ENCODE measurements around the gene BUD13. TPM values are rescaled to one million over a fixed set of nuclear protein-coding genes. Genes with fewer than 3 reads are reported as not detected.

The BUD13 gene
- total RNA-seq, 2 donors from 2014 or later = 12.2 to 16.0 TPM

DNA sequence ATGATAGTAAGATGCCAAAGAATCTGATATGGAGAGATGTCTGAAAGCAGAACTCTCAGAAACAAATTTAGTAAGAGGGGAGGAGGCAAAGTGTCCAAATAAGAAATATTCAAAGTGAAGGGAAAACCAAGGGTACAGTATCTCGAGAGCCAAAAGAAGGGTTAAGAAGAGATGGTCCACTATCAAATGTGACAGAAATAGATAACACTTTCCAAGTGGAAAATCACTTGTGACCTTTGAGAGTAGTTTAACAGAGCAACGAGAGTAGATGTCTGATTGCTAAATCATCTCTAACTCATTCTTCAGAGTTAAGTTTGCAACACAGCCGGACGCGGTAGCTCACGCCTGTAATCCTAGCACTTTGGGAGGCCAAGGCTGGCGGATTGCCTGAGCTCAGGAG lies 4.3 kb upstream of the BUD13 start:
- peaks cover 4 to 8% of the 10 kb centered on the region in 2 donors for H3K36me3 ChIP-seq
- intact Hi-C loops (cut with DNase I) = no loop called here
- H3K27ac ChIP-seq = no peak overlapping the region
- no peaks in the 10 kb centered on the region for H3K27me3 ChIP-seq (replicated peaks; ENCODE audit: insufficient read depth)
- H3K9me3 ChIP-seq = no peaks in the 10 kb centered on the region
- TF ChIP-seq POLR2A (IDR thresholded peaks at IDR 0.05) = no peak
- TF ChIP-seq POLR2AphosphoS5 (IDR thresholded peaks at IDR 0.05) = no peak
- TF ChIP-seq CTCF (IDR thresholded peaks at IDR 0.05) = no peak
- WGBS = 82% methylated on average over 7 of the region's 7 CpGs
- DNase-seq (ENCODE audit: low spot score) = no peak
- H3K4me3 ChIP-seq = no peak overlapping the region
- no peaks in the 10 kb centered on the region for H3K4me1 ChIP-seq (replicated peaks)

DNA sequence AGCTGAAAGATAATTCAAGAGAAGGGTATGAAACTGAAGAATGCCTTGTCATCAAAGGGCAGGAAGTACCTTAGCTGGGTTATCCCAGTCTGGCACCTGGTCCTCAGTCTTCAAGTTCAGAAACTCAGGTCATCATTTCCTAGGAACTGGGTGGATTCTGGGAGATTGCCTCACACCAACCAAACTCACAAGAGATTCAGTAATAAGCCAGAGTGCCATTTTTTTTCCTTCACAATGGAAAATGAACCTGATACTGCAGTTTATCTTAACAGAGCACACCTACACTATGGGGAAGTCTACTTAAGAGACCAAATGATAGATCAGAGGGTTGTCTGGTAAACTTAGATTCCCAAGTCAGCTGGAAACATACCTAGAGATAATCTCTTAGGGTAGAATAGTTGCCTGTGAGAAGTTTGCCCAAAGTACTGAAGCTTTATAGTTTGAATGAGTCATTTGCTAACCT lies 3.8 kb upstream of the BUD13 start:
- Histone ChIP-seq H3K4me3 (no peak overlapping the region), H3K36me3 (peaks cover 4 to 8% of the 10 kb centered on the region in 2 donors), H3K27me3 (replicated peaks; ENCODE audit: insufficient read depth) (no peaks in the 10 kb centered on the region), H3K27ac (no peak overlapping the region), H3K9me3 (no peaks in the 10 kb centered on the region), H3K4me1 (replicated peaks) (no peaks in the 10 kb centered on the region)
- intact Hi-C loops (cut with DNase I) = no loop called here
- DNase-seq (ENCODE audit: low spot score) = no peak
- TF ChIP-seq CTCF (IDR thresholded peaks at IDR 0.05) = no peak
- no peak for TF ChIP-seq POLR2A (IDR thresholded peaks at IDR 0.05)
- no peak for TF ChIP-seq POLR2AphosphoS5 (IDR thresholded peaks at IDR 0.05)

GRCh38 chr11:116775975-116776374 lies 3.2 kb upstream of the BUD13 start:
- no peak for TF ChIP-seq CTCF (IDR thresholded peaks at IDR 0.05)
- intact Hi-C loops (cut with DNase I) = no loop called here
- peaks cover 4 to 8% of the 10 kb centered on the region in 2 donors for H3K36me3 ChIP-seq
- H3K4me3 ChIP-seq = no peak overlapping the region
- H3K27me3 ChIP-seq (replicated peaks; ENCODE audit: insufficient read depth) = no peaks in the 10 kb centered on the region
- no peaks in the 10 kb centered on the region for H3K4me1 ChIP-seq (replicated peaks)
- no peak overlapping the region for H3K27ac ChIP-seq
- H3K9me3 ChIP-seq = no peaks in the 10 kb centered on the region
- no peak for DNase-seq (ENCODE audit: low spot score)
- 82% methylated on average over 5 of the region's 5 CpGs for WGBS

GRCh38 chr11:116774661-116775060 lies 1.9 kb upstream of the BUD13 start:
- Histone ChIP-seq H3K4me1 (replicated peaks) (no peaks in the 10 kb centered on the region), H3K27ac (no peak overlapping the region), H3K36me3 (peaks cover 4 to 8% of the 10 kb centered on the region in 2 donors), H3K9me3 (no peaks in the 10 kb centered on the region), H3K27me3 (replicated peaks; ENCODE audit: insufficient read depth) (no peaks in the 10 kb centered on the region), H3K4me3 (no peak overlapping the region)
- intact Hi-C loops (cut with DNase I) = no loop called here
- DNase-seq (ENCODE audit: low spot score) = no peak
- no peak for TF ChIP-seq POLR2AphosphoS5 (IDR thresholded peaks at IDR 0.05)
- no peak for TF ChIP-seq CTCF (IDR thresholded peaks at IDR 0.05)
- no peak for TF ChIP-seq POLR2A (IDR thresholded peaks at IDR 0.05)
- WGBS = 82% methylated on average over 5 of the region's 5 CpGs

DNA sequence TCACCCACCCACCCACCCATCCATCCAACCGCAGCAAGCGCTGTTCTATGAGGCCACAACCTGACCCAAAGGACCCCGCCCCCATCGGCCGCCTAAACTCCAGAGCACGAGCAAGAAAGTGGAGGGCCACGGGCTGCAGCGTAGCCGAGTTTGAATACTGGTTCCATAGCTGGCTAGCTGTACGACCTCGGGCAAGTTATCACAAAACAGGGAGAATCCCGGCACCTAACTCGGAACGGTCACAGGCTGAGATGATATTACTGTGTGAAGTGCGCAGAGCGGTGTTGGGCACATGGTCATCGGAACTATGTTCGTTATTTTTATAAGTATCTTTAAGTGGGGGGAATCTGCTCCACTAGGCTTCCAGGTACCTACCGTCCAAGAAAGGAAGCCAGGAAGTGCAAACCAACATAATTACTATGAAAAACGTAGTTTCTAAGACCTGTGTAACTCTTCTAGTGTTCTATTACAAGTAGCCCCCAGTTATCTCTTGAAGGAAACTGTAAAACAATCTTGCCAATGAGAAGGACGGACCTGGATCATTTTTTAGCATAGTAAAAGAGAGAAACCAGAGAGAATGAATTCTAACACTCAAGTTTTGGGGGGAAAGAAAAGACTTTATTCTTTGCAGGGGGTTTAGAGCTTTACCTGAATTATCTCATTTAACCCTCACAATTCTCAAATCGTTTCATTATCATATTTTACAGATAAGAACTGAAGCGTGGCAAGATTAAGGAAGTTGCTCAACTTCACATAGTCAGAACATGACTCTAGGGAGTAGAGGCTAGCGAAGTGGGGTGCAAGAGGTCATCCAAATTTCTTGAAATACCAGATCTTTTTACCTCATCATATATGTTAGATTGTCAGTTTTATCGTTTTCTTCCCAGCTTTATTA lies 663 bp upstream of the BUD13 start:
- Histone ChIP-seq H3K36me3 (peaks cover 0 to 1% of the 10 kb centered on the region in 2 donors), H3K27ac (peak overlapping the region; percentile 93), H3K4me1 (replicated peaks) (no peaks in the 10 kb centered on the region), H3K27me3 (replicated peaks; ENCODE audit: insufficient read depth) (no peaks in the 10 kb centered on the region), H3K4me3 (peak overlapping the region; percentile 73 to 74), H3K9me3 (no peaks in the 10 kb centered on the region)
- TF ChIP-seq POLR2A (IDR thresholded peaks at IDR 0.05) (no peak), CTCF (IDR thresholded peaks at IDR 0.05) (no peak), POLR2AphosphoS5 (IDR thresholded peaks at IDR 0.05) (no peak)
- DNase-seq (ENCODE audit: low spot score) = no peak
- intact Hi-C loops (cut with DNase I) = no loop called here
- 6% methylated on average over 25 of the region's 25 CpGs for WGBS
